ENCODE measurements around the gene SUPT5H.

Gene SUPT5H

DNA sequence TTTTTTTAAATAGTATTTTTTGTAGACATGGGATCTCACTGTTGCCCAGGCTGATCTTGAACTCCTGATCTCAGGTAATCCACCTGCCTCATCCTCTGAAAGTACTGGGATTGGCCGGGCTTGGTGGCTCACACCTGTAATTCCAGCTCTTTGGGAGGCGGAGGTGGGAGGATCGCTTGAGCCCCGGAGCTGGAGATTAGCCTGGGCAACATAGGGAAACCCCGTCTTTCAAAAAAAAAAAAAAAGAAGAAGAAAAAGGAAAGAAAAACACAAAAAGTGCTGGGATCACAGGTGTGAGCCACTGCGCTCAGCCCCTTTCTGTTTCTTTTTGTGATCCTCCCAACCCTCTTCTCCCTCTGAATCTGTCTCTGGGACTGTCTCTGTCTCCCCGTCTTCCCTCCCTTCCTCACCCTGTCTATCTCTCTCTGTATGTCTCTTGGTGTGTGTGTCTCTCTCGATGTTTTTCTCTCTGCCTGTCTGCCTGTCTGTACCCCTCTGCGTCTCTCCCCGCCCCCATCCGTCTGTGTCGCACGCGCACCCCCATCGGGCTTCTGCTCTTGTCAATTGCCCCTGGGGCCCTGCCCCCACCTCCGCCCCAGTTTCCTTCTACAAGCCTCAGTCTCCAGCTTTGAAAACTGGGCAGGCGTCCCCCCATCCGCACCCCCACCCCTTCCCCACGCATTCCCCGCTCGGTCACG is 39.3 kb upstream of the SUPT5H start:
- no peaks in the 10 kb centered on the region for H3K9me3 ChIP-seq
- H3K4me3 ChIP-seq (ENCODE audit: low read depth, low read length), result peak overlapping the region; percentile 87
- TF ChIP-seq, protein P1, sequence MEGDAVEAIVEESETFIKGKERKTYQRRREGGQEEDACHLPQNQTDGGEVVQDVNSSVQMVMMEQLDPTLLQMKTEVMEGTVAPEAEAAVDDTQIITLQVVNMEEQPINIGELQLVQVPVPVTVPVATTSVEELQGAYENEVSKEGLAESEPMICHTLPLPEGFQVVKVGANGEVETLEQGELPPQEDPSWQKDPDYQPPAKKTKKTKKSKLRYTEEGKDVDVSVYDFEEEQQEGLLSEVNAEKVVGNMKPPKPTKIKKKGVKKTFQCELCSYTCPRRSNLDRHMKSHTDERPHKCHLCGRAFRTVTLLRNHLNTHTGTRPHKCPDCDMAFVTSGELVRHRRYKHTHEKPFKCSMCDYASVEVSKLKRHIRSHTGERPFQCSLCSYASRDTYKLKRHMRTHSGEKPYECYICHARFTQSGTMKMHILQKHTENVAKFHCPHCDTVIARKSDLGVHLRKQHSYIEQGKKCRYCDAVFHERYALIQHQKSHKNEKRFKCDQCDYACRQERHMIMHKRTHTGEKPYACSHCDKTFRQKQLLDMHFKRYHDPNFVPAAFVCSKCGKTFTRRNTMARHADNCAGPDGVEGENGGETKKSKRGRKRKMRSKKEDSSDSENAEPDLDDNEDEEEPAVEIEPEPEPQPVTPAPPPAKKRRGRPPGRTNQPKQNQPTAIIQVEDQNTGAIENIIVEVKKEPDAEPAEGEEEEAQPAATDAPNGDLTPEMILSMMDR (IDR thresholded peaks at IDR 0.05; ENCODE audit: low read depth, low read length), result no peak
- H3K4me1 ChIP-seq, result peaks cover 26% of the 10 kb centered on the region
- DNase-seq, result no peak
- H3K36me3 ChIP-seq, result no peaks in the 10 kb centered on the region
- H3K27me3 ChIP-seq, result no peaks in the 10 kb centered on the region

DNA sequence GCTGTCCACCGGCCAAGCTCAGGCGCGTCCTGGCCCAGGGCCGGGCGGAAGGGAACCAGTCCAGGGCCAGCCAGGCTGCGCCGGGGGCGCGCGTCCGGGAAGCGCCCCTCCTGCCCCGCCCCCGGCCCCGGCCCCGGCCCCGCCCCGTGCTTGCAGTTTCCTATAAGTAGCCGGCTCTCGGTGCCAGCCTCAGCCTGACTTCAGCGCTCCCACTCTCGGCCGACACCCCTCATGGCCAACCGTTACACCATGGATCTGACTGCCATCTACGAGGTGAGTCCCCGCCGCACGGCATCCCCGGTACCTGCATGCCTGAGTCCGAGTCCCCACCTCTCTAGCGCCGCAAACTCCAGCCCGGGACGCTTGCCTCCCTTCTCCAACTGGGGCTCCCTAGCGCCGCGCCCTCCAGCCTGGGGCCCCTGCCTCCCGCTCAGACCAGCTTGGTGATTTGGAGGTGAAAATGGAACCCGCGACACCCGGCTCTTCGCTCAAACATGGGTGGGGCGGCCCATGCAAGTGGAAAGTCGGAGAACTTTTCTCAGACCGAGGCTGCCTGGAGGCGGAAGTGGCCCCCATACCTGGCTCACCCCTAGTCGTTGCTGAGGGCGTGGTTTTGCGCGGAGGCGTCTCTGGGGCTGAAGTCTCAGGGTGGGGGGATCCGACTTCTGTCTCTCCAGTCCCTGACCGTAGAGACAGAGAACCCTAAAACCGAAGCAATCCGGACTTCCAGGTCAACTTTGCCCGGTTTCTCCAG is 38.5 kb upstream of the SUPT5H start, which contains the start of gene ZFP36:
Gene ZFP36, plus strand, starts transcription at position 192 of the 754 bp plus-strand sequence. Its CDS starts 58 bp downstream, at position 250.
- H3K27me3 ChIP-seq, result no peaks in the 10 kb centered on the region
- H3K9me3 ChIP-seq, result no peaks in the 10 kb centered on the region
- peak within 1 kb of the TSS; percentile 87 for H3K4me3 ChIP-seq (ENCODE audit: low read depth, low read length)
- DNase-seq, result peak; percentile 84
- TF ChIP-seq, protein P1 (IDR thresholded peaks at IDR 0.05; ENCODE audit: low read depth, low read length), result no peak
- H3K36me3 ChIP-seq, result no peaks in the 10 kb centered on the region
- peaks cover 26% of the 10 kb centered on the region for H3K4me1 ChIP-seq

DNA sequence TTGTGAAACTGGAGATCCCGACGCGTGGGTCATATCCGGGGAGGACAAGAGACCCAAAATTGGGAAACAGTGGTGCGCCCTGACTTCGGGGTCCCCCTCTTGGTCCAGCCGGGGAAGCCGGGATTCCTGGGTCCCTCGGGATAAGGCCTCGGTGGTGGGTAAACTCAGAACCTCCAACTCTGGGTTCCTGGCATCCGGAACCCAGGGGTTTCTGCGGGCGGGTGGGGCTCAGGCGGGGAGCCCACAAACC is 38.0 kb upstream of the SUPT5H start:
- no peak for DNase-seq
- Histone ChIP-seq H3K4me3 (ENCODE audit: low read depth, low read length) (peak overlapping the region; percentile 87), H3K27me3 (no peaks in the 10 kb centered on the region), H3K4me1 (peaks cover 21% of the 10 kb centered on the region), H3K9me3 (no peaks in the 10 kb centered on the region), H3K36me3 (no peaks in the 10 kb centered on the region)
- TF ChIP-seq, protein P1 (IDR thresholded peaks at IDR 0.05; ENCODE audit: low read depth, low read length), result no peak

DNA sequence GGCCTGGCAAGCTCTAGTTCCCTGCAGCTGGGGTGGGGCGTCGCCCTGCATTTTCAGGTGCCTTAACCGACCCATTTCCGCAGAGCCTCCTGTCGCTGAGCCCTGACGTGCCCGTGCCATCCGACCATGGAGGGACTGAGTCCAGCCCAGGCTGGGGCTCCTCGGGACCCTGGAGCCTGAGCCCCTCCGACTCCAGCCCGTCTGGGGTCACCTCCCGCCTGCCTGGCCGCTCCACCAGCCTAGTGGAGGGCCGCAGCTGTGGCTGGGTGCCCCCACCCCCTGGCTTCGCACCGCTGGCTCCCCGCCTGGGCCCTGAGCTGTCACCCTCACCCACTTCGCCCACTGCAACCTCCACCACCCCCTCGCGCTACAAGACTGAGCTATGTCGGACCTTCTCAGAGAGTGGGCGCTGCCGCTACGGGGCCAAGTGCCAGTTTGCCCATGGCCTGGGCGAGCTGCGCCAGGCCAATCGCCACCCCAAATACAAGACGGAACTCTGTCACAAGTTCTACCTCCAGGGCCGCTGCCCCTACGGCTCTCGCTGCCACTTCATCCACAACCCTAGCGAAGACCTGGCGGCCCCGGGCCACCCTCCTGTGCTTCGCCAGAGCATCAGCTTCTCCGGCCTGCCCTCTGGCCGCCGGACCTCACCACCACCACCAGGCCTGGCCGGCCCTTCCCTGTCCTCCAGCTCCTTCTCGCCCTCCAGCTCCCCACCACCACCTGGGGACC is 37.6 kb upstream of the SUPT5H start:
- no peaks in the 10 kb centered on the region for H3K36me3 ChIP-seq
- H3K27me3 ChIP-seq, result no peaks in the 10 kb centered on the region
- TF ChIP-seq, protein P1 (IDR thresholded peaks at IDR 0.05; ENCODE audit: low read depth, low read length), result no peak
- H3K9me3 ChIP-seq, result no peaks in the 10 kb centered on the region
- H3K4me1 ChIP-seq, result peaks cover 16% of the 10 kb centered on the region
- no peak for DNase-seq
- H3K4me3 ChIP-seq (ENCODE audit: low read depth, low read length), result peak overlapping the region; percentile 87

DNA sequence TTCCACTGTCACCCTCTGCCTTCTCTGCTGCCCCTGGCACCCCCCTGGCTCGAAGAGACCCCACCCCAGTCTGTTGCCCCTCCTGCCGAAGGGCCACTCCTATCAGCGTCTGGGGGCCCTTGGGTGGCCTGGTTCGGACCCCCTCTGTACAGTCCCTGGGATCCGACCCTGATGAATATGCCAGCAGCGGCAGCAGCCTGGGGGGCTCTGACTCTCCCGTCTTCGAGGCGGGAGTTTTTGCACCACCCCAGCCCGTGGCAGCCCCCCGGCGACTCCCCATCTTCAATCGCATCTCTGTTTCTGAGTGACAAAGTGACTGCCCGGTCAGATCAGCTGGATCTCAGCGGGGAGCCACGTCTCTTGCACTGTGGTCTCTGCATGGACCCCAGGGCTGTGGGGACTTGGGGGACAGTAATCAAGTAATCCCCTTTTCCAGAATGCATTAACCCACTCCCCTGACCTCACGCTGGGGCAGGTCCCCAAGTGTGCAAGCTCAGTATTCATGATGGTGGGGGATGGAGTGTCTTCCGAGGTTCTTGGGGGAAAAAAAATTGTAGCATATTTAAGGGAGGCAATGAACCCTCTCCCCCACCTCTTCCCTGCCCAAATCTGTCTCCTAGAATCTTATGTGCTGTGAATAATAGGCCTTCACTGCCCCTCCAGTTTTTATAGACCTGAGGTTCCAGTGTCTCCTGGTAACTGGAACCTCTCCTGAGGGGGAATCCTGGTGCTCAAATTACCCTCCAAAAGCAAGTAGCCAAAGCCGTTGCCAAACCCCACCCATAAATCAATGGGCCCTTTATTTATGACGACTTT is 36.8 kb upstream of the SUPT5H start:
- Histone ChIP-seq H3K4me1 (peaks cover 11% of the 10 kb centered on the region), H3K9me3 (no peaks in the 10 kb centered on the region)
- DNase-seq, result no peak

More for the DNA sequence above, 36.8 kb upstream of the SUPT5H start:
- no peak overlapping the region for H3K4me3 ChIP-seq (ENCODE audit: low read depth, low read length)
- H3K36me3 ChIP-seq, result no peaks in the 10 kb centered on the region
- TF ChIP-seq, protein P1 (IDR thresholded peaks at IDR 0.05; ENCODE audit: low read depth, low read length), result no peak
- no peaks in the 10 kb centered on the region for H3K27me3 ChIP-seq

Measured in BE2C (cell line).